ENCODE data around the gene NAA80.

NAA80 gene

DNA sequence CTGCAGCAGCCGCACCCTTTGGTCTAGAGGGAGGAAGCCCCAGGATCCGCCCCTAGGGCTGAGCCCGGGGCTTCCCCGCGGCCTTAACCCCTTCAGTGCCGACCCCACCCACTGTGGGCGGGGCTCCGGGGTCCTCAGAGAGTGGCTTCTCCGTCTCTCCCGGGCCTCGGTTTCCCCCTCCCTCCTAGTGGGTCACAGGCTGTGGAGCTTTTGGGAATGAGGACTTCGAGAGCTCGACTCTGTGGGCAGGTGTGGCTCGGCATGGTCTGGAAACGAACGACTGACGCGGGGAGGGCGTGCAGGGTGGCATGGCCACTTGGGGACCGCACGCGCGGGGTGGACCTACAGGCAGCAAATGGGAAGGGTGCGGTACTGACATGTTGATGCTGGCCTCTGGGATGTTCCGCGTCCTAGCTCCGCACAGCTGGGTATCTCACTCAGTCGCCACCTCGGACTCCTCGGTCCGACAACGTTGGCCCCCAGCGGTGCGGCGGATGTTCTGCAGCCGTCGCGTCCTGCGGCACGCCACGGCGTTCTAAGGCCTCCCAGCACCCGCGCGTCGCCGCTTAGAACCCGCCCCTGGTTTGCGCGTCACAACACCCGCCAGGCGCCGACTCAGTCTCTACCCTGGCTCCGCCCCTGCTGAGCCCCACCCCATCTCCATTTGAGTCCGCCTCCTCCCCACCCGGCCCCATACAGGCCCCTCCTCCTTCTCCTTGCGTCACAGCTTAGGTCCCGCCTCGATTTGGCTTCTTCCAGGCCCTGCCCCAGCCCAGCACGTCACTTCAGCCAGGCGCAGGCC lies at the start of gene NAA80, which contains the start of gene HYAL3:
NAA80 (minus strand) TSS at position 570 of the 802 bp plus-strand sequence. CDS start 1,942 bp downstream, outside the sequence.
HYAL3 (minus strand) TSS at position 570 of the 802 bp plus-strand sequence. CDS start 3,803 bp downstream, outside the sequence.
- peak; percentile 99 for DNase-seq

DNA sequence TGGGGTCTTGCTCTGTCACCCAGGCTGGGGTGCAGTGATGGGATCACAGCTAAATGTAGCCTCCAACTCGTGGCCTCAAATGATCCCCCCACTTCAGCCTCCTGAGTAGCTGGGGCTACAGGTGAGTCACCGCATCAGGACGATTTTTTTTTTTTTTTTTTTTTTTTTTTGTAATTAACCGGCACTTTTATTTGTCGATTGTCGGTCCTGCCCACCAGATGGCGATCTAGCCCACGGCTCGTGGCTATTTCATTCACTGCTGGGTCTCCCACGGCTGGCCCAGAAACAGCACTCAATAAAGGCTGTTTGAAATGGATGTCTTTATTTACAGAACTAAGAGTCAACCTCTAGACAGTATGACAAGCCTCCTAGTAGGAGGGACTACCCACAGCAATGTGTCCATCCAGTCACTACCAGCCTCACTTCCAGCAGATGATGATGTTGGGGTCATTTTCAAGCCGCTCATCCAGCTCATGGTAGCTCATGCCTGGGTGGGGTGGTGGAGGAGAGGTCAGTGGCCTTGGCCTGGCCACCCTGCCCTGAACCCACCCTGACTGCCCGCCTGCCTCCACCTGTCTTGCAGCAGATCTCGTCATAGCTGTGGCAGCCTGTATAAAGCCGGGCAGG lies 48.1 kb upstream of the NAA80 start:
- peak; percentile 78 for DNase-seq

- DNase-seq: peak; percentile 74
These were observed 46.5 kb upstream of the NAA80 start, which contains the start of gene ZMYND10 for GRCh38 chr3:50345586-50346234. TSS of gene ZMYND10 (minus strand) at chr3:50345732. CDS start at chr3:50345579, 153 bp downstream.

GRCh38 chr3:50345008-50345407 lies 45.8 kb upstream of the NAA80 start:
- no peak for DNase-seq

DNA sequence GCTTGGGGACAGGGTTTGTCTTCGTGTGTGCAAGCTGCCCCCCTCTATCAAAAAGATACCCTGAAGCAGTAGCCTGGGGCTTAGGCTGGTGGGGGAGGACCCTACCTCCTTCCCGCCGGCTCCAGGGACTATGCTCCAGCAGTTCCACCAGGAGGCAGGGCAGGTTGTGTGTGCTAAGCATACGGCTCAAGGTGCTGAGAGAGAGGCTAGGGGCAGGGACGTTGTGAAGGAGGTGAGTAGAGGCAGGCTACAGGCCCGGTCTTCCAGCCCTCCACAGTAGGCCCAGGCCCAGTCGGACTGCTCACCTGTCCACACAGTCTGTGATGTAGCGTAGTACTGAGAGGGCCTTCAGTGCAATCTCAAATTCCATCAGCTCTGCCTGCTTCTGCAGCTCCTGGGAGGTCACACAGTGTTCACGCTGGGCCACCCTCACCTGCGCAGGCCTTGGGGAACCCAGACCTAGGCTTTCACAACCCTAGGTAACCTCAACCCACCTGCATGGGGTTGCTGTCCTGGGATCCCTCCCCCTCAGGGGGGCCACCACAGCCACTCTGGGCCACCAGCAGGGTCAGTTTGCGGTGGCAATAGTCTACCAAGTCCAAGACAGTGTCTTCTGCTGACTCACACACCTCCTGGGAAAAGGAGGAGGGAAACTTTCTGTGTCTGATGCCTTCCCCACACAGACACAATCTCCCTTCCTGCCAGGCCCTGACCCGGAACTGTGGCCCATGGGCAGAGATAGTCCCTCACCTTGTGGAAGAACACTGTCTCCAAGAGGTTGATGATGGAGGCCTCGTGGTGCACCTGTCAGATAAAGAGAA lies 43.8 kb upstream of the NAA80 start:
- no peak for DNase-seq

DNA sequence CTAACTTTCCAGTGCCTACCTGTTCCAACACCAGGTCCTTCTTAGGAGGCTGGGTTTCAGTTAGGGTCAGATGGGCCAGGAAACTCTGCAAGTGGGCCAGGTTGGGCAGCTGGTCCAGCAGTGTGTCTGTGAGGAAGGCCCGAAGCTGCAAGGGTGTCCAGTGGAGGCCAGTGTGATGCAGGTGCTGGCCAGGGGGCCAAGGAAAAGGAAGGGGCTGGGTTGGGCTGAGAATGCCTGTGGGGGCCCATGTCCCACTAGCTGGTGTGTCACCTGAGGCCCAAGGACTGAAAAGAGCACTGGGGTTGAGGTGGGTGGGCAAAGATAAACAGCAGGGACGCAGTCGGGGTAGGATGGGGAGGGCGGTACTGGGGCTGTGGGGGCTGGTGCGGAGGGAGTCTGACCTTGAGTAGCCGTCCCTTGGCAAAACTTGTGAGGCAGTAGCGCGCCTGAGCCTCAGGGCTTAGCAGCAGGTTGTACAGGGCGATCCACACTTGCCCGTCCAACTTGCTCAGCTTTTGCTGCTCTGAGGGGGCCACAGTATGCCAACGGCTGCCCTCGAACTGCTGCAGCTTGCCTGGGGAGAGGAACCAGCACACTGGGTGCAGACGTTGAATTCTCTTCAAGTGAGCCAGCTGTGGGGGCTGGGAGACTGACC lies 42.9 kb upstream of the NAA80 start:
- DNase-seq: no peak

GRCh38 chr3:50341537-50341936 lies 42.3 kb upstream of the NAA80 start:
- no peak for DNase-seq

DNA sequence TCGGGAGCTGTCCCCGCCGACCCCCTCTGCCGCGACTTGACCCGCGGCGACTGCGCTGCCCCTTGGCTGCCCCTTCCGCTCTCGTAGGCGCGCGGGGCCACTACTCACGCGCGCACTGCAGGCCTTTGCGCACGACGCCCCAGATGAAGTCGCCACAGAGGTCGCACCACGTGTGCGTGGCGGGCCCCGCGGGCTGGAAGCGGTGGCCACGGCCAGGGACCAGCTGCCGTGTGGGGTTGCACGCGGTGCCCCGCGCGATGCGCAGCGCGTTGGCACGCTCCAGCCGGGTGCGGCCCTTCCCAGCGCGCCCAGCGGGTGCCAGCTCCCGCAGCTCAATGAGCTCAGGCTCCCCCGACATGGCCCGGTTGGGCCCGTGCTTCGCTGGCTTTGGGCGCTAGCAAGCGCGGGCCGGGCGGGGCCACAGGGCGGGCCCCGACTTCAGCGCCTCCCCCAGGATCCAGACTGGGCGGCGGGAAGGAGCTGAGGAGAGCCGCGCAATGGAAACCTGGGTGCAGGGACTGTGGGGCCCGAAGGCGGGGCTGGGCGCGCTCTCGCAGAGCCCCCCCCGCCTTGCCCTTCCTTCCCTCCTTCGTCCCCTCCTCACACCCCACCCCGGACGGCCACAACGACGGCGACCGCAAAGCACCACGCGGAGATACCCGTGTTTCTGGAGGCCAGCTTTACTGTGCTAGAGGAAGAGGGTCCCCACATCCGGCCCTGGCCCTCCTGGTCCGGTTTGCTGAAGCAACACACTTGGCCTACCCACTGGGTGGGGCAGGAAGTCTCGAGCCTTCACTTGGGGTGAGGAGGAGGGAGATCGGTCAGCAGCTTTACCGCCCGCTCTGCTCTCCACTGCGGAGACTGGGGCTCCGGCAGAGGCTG lies 41.5 kb upstream of the NAA80 start, which contains the start of gene RASSF1:
RASSF1 (minus strand) TSS at position 389 of the 882 bp plus-strand sequence; CDS start at position 358, 31 bp downstream.
- peak; percentile 65 for DNase-seq

GRCh38 chr3:50340147-50340447 lies 40.9 kb upstream of the NAA80 start:
- DNase-seq: no peak

- no peak for DNase-seq
These were observed 40.4 kb upstream of the NAA80 start for GRCh38 chr3:50339485-50340146.

- no peak for DNase-seq
These were observed 39.8 kb upstream of the NAA80 start for GRCh38 chr3:50338965-50339364.

- peak; percentile 96 for DNase-seq
These were observed 38.1 kb upstream of the NAA80 start for GRCh38 chr3:50337175-50337861.

- DNase-seq: no peak
These were observed 37.4 kb upstream of the NAA80 start for GRCh38 chr3:50336452-50337174.

DNA sequence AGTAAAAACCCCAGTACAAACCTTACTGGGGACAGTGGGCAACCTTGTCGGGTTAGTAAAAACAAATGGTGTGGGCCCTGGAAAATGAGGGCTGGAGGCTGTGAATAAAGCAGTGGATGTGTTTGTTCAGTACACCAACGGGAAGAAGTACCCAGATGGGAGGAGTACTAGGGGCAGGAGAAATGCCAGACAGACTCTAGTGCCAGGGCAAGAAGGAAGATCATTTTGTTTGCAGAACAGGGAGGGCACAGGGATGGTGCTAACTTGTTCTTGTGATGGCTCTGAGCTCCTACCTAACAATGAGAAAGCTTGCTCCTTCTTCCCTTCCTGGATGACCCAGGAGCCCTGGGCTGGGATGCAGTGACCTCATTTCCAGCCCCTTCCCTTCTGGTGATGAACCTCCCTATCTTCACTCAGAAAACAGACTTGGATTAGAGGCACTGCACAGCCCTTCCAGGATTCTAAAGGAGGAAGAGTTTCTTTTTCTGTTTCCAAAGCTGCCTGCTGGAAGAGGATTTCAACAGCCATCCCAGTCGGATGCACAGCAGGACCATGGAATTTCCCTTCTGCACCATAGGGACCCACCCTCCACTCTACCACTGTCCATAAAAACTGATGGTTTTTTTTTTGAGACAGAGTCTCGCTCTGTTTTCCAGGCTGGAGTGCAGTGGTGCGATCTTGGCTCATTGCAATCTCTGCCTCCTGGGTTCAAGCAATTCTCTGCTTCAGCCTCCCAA lies 35.3 kb upstream of the NAA80 start:
- no peak for DNase-seq

- no peak for DNase-seq
These were observed 34.6 kb upstream of the NAA80 start for GRCh38 chr3:50333744-50334328.

GRCh38 chr3:50331364-50331907 lies 32.2 kb upstream of the NAA80 start:
- DNase-seq: no peak

DNA sequence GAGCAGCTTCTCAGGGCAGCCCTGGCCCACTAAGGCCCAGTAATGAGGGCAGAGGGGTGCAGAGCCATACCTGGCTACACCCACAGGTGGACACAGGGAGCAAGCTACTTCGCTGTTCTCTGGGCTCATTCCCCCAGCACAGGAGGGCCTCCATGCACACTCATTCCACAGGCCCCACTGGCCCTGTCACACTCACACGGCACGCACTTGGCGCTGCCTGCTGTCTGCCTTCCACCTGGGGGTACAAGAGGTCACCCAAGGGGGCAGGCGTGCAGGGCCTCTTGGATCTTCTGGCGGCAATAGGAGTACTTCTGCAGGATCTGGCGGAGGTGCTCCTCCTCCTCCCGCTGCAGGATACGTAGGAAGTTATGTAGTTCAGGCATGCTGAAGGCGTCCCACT lies 31.1 kb upstream of the NAA80 start:
- DNase-seq: no peak
